GM23248 (cell line): ENCODE results near the gene HYDIN.

Experiments
- EZH2 ChIP-seq: fragments of 200-600 bp; sonication (generic); IDR thresholded peaks from 2 replicates; pipeline ENCODE4 v1.6.1; 2018; ENCODE audit warnings: antibody characterized with exemption, mild to moderate bottlenecking; ENCODE audit not compliant: insufficient read depth, poor library complexity, severe bottlenecking
- EZH2phosphoT487 ChIP-seq: fragments of 200-600 bp; sonication (generic); IDR thresholded peaks from 2 replicates; pipeline ENCODE4 v1.6.1; 2018; ENCODE audit warnings: antibody characterized with exemption, moderate library complexity, mild to moderate bottlenecking, low read depth; ENCODE audit not compliant: insufficient read depth

GRCh38 chr16:70766658-70767057 is 463.9 kb downstream of the HYDIN start:
- no peak for TF ChIP-seq EZH2
- TF ChIP-seq EZH2phosphoT487, result no peak
